Measurements from ENCODE around the gene ADAM12. TPM values are rescaled to one million over a fixed set of nuclear protein-coding genes. Genes with fewer than 3 reads are reported as not detected.

ADAM12 gene
- total and polyA plus RNA-seq, 7 donors: 0.01 to 3.3 (median 0.24) TPM; not detected in 2

DNA sequence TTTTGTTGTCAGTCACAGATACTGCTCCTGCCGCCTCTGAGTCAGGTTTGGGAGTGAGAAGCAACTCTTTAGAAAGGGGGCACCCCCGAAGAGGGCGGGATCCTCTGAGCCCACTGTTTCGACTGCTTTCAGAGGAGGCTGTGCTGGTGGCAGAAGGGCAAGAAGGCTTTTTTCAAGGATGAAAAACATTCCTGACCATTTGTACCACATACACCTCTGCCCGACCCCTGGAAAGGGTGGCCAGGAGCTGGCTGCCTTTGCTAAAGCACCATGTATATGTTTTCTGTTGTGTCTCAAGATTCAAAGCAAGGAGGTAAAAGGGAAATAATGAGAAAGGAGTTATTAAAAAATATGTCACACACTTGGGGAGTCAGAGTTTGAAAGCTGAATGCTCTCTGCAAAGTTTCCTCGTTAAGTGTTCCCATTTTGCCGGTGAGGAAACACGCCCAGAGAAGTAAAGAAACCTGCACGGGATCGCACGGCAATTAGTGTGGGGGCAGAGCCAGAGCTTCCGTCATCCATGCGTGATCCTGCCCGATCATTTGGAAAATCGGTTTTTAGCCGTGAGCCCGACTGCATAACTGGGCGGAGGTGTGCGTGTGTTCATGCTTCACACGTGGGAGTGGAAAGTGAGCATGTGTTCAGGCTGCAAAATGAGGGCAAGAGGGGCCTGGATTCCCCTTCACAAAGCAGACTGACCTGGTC is 163.2 kb downstream of the ADAM12 start:
- DNase-seq (no peak), ATAC-seq (no peak)
- no peaks in the 10 kb centered on the region for H3K9me3 ChIP-seq
- no peaks in the 10 kb centered on the region for H3K27me3 ChIP-seq (ENCODE audit: insufficient read depth in 3 of 3, low read length in 2 of 3)
- H3K36me3 ChIP-seq (ENCODE audit: insufficient read depth in 1 of 2, low read depth in 1 of 2): no peaks in the 10 kb centered on the region
- no peak overlapping the region for H3K4me3 ChIP-seq
- TF ChIP-seq, protein P1, sequence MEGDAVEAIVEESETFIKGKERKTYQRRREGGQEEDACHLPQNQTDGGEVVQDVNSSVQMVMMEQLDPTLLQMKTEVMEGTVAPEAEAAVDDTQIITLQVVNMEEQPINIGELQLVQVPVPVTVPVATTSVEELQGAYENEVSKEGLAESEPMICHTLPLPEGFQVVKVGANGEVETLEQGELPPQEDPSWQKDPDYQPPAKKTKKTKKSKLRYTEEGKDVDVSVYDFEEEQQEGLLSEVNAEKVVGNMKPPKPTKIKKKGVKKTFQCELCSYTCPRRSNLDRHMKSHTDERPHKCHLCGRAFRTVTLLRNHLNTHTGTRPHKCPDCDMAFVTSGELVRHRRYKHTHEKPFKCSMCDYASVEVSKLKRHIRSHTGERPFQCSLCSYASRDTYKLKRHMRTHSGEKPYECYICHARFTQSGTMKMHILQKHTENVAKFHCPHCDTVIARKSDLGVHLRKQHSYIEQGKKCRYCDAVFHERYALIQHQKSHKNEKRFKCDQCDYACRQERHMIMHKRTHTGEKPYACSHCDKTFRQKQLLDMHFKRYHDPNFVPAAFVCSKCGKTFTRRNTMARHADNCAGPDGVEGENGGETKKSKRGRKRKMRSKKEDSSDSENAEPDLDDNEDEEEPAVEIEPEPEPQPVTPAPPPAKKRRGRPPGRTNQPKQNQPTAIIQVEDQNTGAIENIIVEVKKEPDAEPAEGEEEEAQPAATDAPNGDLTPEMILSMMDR (IDR thresholded peaks at IDR 0.05): no peak
- intact Hi-C loops (cut with DNase I): no loop called here
- no peaks in the 10 kb centered on the region for H3K4me1 ChIP-seq
- 69 to 80% (median 79%) methylated on average over 20 of the region's 20 CpGs for WGBS, 3 donors
- H3K27ac ChIP-seq: no peak overlapping the region

DNA sequence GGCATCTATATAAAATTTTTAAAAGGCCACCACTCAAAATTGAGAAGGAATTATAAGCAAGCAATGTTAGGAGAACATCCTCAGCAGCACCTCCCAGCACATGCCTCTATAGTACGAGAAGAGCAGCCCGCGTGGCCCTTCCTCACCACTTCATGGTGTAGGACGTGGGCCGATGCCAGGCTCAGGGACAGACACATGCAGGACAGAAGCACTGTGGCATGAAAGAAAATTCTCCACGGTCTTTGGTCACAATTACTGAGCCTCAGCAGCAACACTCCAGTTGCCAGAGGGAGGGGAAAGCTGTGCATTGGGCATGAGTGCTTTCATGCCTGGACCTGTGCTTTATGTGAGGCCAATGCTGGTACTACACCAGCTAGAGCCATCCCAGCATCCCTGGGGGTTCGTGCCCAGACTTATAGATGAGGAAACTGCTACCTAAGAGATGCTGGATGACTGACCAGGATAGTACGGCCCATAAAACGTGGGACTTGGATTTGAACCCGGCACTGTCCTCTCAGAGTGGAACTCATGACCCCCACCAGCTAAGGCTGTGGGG is 164.7 kb downstream of the ADAM12 start:
- TF ChIP-seq, protein P1 (IDR thresholded peaks at IDR 0.05): no peak

DNA sequence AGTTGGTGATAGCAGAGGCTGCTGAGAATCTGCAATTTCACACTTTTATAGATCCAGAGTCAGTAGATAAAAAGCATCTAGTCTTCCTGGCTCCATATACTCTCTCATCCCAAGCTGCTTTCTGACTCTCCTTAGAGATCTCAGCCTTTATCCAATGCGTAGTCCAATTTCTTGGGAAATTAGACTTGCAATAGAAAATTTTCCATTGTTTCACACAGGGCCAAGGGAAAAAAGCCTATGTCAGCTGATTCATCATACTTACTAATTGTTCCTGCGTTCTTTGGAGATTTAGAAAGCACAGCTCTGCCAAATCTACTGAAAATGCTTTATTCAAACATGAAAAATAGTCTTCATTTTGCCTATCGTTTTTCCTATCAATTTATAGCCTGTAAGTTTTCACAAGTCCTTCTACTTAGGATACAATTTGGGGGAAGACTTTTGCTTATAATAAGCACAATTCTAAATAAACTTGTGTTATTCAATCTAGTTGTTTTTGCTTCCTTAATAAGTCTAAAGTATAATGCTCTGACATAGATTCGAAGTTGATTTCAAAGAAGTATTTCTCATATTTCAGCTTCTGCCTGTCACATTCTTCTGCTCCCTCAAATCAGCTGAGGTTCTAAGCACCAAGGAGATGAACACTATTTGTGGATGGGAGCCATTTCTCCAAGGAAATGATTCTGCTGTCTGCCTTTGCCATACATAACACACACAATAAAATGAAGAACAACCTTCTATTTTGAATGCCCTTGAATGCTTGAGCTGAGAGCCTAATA is 165.4 kb downstream of the ADAM12 start:
- ATAC-seq (no peak), DNase-seq (no peak)
- no peaks in the 10 kb centered on the region for H3K4me1 ChIP-seq
- no peaks in the 10 kb centered on the region for H3K27me3 ChIP-seq (ENCODE audit: insufficient read depth in 3 of 3, low read length in 2 of 3)
- TF ChIP-seq, protein P1 (IDR thresholded peaks at IDR 0.05): no peak
- H3K36me3 ChIP-seq (ENCODE audit: insufficient read depth in 1 of 2, low read depth in 1 of 2): no peaks in the 10 kb centered on the region
- intact Hi-C loops (cut with DNase I): no loop called here
- WGBS, 3 donors: 23 to 33% (median 26%) methylated on average over 4 of the region's 4 CpGs
- H3K27ac ChIP-seq: no peak overlapping the region
- no peaks in the 10 kb centered on the region for H3K9me3 ChIP-seq
- H3K4me3 ChIP-seq: no peak overlapping the region

More for the DNA sequence above, 164.7 kb downstream of the ADAM12 start:
- no peak overlapping the region for H3K27ac ChIP-seq
- ATAC-seq (no peak), DNase-seq (no peak)
- no peaks in the 10 kb centered on the region for H3K4me1 ChIP-seq
- H3K27me3 ChIP-seq (ENCODE audit: insufficient read depth in 3 of 3, low read length in 2 of 3): no peaks in the 10 kb centered on the region
- intact Hi-C loops (cut with DNase I): no loop called here
- no peaks in the 10 kb centered on the region for H3K9me3 ChIP-seq
- H3K4me3 ChIP-seq: no peak overlapping the region
- H3K36me3 ChIP-seq (ENCODE audit: insufficient read depth in 1 of 2, low read depth in 1 of 2): no peaks in the 10 kb centered on the region
- WGBS, 3 donors: 54 to 73% (median 63%) methylated on average over 10 of the region's 10 CpGs

DNA sequence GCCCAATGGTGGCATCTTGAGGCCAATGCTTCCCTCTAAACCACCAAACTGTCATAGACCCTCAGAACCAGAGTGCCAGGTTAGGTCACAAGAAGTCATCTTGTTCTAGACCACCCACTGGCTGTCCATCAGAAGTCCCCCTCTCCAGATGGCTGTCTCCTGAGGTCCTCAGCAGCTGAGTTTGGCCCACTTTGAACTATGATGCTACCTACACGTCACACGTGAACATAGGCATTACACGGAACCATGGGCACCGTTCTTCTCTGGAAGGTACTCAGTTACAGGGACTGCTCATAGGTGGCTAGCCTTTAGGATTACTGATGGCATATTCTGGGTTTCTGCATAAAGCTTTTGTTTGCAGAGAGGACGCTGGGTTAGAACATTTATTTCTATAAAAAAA is 166.4 kb downstream of the ADAM12 start:
- intact Hi-C loops (cut with DNase I): no loop called here
- 96 to 98% (median 97%) methylated on average over 5 of the region's 5 CpGs for whole genome bisulfite sequencing, 3 donors
- H3K27ac ChIP-seq: no peak overlapping the region

More for the DNA sequence above, 166.4 kb downstream of the ADAM12 start:
- Histone ChIP-seq H3K9me3 (no peaks in the 10 kb centered on the region), H3K27me3 (ENCODE audit: insufficient read depth in 3 of 3, low read length in 2 of 3) (no peaks in the 10 kb centered on the region), H3K4me1 (no peaks in the 10 kb centered on the region), H3K4me3 (no peak overlapping the region), H3K36me3 (ENCODE audit: insufficient read depth in 1 of 2, low read depth in 1 of 2) (no peaks in the 10 kb centered on the region)
- DNase-seq (no peak), ATAC-seq (no peak)
- TF ChIP-seq, protein P1 (IDR thresholded peaks at IDR 0.05): no peak
